ENCODE data around the gene TEX52.

TEX52 gene

GRCh38 chr12:2826721-2827515 is 29.9 kb downstream of the TEX52 start:
- no peak for DNase-seq

DNA sequence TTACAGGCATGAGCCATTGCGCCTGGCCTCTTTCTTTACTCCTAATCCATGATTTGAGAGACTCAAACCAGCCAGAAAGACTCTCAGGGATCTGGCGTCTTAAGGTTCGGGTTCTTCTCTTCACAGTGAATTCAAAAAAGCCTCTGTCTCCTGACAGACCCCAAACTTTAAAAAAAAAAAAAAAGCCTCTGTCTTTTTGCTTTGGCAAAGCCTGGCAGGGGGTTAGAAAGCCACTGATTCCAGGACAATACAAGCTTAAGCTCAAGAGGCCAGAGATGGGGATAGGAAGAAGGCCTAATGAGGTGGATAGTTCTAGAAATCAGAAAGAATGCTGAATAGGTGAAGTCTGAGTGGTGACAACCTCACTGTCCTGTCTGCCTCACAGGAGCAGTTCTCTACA is 30.8 kb downstream of the TEX52 start:
- no peak for DNase-seq

- DNase-seq, result no peak
Observed at GRCh38 chr12:2825132-2825531, 31.7 kb downstream of the TEX52 start.

DNA sequence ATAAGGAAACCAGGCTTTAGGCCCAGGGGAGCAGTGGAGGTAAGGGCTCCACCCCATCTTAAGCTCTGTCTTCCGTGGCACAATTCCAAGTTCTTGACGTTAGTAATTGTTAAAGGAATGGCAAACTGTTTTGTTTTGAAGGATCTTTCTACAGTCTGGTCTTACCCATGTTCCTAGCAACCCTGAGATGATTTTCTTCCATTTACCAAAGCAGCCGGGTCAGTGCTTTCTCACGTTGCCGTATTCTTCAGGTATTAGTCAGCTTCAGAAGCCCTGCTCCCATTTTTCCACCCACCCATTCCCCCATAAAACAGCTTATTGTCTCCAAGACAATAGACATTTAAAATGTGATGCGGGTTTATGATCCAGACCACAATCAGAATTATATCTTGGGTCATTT is 32.3 kb downstream of the TEX52 start:
- no peak for DNase-seq

- no peak for DNase-seq
Observed at GRCh38 chr12:2823483-2823882, 33.4 kb downstream of the TEX52 start.

GRCh38 chr12:2820432-2820831 is 36.4 kb downstream of the TEX52 start:
- DNase-seq, result no peak

GRCh38 chr12:2819810-2820209 is 37.0 kb downstream of the TEX52 start:
- DNase-seq, result no peak

DNA sequence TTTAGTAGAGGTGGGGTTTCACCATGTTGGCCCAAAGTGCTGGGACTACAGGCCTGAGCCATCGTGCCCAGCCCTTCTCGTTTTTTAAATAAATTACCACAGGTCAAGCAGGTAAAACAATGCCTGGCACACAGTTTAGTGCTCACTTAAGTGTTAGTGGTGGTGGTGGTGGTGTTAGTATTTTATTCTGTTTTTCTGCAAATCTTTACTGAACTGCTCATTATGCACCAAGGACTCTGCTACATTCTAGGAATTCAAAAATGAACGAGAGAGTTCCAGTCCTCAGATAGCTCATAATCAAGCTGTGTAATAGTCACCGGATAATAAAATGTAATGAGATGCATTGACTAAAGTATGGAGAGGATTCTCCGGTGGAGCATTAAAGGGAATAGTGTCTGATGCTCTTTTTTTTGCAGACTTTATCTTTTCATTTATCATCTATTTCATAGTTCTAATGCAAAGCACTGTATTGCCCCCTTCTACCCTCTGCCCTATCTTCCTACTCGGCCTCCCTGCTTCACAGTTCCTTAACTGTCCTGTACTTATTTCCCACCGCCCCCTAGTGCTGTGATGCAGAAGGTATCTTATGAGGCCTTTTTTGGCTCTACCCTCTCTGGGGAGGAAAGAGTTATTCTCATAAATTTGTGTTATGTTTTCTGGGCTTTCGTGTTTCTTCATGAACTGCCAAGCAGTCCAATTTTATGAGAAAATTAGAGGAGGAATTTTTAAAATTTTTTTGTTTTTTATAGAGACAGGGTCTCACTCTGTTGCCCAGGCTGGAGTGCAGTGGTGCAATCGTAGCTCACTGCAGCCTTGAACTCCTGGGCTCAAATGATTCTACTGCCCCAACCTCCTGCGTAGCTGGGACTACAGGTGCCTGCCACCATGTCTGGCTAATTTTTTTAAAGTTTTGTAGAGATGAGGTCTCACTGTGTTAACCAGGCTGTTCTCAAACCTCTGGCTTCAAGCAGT is 43.3 kb downstream of the TEX52 start:
- peak; percentile 86 for DNase-seq

DNA sequence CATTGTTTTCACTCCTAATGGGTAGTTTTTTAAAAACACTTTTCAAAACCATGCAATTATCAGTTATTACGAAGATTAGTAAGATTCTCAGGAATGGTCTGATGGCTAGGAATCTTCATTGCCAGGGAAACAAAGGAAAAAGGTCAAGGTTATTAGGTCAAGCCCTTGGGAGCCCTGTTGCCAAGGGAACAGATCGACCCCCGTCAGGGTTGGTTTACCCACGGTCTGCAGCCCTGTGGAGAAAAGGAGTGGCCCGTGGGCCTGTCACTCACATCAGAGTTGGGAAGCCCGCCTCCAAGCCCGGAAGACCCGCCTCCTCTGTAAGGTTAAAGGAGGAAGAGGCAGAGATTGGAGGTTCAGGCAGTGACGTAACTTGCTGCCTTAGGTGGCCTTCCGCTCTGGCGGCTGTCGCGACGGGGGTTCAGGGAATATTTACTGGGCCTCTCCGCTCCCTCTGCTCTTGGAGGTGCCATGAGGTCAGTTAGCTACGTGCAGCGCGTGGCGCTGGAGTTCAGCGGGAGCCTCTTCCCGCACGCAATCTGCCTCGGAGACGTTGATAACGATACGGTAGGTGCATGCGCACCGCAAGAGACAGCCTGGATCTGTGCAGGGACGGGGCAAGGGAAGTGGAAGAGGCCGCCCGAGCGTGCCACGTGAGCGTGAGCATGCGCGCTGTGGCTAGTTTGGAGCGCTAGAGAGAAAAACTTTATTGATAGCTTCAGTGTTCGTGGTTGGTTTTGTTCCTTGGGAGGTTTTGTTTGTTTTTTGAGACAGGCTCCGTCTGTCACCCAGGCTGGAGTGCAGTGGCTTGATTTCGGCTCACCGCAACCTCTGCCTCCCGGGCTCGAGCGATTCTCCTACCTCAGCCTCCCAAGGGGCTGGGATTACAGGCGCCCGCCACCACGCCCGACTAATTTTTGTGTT is 44.3 kb downstream of the TEX52 start, which contains the start of gene ITFG2:
Gene ITFG2, plus strand, starts transcription at position 379 of the 924 bp plus-strand sequence. Its CDS starts 93 bp downstream, at position 472.
- peak; percentile 99 for DNase-seq

- DNase-seq, result no peak
Observed at GRCh38 chr12:2811801-2812200, 45.0 kb downstream of the TEX52 start.

DNA sequence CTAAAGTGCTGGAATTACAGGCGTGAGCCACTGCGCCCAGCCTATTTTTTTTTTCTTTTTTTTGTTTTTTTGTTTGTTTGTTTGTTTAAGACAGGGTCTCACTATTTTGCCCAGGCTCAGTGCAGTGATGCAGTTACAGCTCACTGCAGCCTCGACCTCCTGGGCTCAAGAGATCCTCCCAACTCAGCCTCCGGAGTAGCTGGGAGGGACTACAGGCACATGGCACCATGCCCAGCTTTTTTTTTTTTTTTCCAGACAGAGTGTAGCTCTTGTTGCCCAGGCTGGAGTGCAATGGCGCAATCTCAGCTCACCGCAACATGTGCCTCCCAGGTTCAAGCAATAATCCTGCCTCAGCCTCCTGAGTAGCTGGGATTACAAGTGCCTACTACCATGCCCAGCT is 50.1 kb downstream of the TEX52 start:
- DNase-seq, result no peak

DNA sequence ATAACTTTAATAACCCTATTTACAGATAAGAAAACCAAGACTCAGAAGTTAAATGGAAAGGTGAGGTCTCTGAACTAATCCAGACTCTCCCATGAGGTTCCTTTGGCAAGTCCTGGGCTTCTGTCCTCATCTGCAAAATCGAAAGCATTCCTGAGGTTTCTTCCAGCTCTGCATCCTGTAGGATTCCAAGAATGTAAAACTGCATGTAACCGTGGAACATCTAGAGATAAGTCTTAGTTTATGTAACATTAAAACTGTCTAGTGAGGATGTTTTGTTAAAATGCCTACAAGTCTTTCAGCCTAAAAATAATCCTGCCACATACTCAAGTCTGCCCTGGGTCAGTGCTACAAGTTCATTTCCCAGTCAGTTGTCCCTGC is 51.7 kb downstream of the TEX52 start:
- no peak for DNase-seq

- DNase-seq, result no peak
Observed at GRCh38 chr12:2804393-2805142, 52.3 kb downstream of the TEX52 start.

DNA sequence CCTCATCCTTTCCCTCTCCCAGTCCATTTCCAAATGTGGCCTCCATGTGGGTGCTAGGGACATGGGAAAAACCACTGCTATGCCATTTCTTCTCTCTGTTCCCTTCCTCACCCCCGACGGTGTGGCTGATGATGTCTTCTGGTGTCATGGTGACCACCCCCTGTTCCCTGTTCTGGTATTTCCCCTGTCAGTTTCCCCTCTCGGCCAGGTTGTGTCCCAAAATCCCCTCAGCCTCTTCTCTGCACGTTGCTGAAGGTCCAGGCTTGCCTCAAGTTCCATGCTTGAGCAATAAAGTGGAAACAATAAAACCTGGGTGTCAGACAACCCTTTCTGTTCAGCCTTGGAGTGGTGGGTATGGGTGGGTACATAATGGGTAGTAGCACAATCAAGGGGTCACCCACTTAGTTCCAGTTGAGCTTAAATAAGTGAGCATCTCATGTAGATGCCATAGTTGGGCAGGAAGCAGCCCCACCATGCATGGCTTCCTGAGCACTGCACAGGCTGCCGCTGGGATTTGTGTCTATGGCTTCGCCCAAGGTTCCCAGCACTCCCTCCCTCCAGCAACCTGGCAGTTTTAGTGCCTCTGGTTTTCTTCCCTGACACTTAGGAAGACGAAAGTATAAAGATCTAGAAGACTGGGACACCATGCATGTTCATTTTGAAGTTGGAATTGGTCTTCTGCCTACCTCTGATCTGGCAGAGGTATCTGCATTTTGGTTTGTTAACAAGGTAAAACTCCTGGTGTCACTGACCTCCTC is 53.0 kb downstream of the TEX52 start:
- DNase-seq, result no peak

GRCh38 chr12:2801044-2801783 is 55.6 kb downstream of the TEX52 start:
- no peak for DNase-seq

- DNase-seq, result no peak
Observed at GRCh38 chr12:2800046-2800570, 56.7 kb downstream of the TEX52 start.

Measured in OCI-M1 (cell line).